IPS-NIHi7 (cell line): Measurements from ENCODE around the gene POU6F1.
"Not testable (repeated sequence)": the region's sequence is repeated elsewhere in the genome, so short reads cannot be mapped to it uniquely, and the experiment has no call there.

ENCODE experiments used
- DNase-seq: peaks from one replicate; pipeline ENCODE4 v3.0.0; 2012; ENCODE audit warnings: mixed read lengths; ENCODE audit errors: extremely low spot score

POU6F1 gene

GRCh38 chr12:51227962-51228361 lies 10.1 kb upstream of the POU6F1 start:
- no peak for DNase-seq

DNA sequence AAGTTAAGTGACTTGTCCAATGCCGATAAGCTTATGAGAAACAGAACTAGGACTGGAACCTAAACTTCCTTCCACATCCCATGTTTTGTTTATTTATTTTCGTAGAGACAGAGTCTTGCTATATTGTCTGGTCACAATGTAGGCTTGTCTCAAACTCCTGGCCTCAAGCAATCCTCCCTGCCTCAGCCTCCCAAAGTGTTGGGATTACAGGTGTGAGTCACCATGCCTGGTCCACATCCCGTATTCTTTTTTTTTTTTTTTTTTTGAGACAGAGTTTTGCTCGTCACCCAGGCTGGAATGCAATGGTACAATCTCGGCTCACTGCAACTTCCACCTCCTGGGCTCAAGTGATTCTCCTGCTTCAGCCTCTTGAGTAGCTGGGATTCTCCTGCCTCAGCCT lies 9.2 kb upstream of the POU6F1 start:
- DNase-seq, result not testable (repeated sequence)

DNA sequence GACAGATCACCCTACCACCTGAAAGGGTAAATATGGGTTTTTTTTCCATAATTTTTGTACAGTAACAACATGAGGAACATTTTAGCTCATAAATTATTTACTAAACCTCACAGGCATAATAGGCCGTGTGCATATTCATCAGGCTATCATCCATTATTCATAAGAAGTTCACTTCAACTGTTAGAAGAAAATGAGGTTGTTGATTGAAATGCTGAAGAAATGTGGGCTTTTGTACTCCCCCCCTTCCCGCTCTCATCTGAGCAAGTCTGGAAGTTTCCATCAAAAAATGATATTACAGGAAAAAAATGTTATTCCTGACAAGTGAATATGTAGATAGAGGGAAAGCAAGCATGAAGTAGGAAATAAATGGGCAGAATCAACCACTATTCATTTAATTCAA lies 7.9 kb upstream of the POU6F1 start:
- no peak for DNase-seq

GRCh38 chr12:51225234-51225633 lies 7.4 kb upstream of the POU6F1 start:
- no peak for DNase-seq

GRCh38 chr12:51224625-51225024 lies 6.8 kb upstream of the POU6F1 start:
- no peak for DNase-seq

GRCh38 chr12:51222461-51222860 lies 4.6 kb upstream of the POU6F1 start:
- no peak for DNase-seq

- not testable (repeated sequence) for DNase-seq
Measured at GRCh38 chr12:51219857-51220256, 2.0 kb upstream of the POU6F1 start.

DNA sequence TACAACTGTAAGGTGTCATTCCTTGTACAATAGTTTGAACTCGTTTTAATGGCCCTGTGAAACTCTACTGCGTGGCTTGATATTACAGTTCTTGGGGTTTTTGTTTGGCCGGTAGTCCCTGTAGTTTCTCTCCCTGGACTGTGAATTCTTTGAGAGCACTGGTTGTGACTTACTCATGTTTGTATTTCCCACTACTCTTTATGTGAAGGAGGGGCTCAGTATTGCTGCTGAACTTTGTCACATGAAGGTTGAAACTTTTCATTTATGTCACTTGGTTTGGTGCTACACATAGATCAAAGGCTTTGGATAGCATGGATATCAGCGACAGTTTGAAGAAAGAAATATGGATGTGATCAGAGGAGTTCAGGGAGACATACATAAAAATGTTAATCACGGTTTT lies 1.5 kb upstream of the POU6F1 start:
- no peak for DNase-seq

GRCh38 chr12:51218607-51219161 lies 822 bp upstream of the POU6F1 start:
- peak; percentile 36 for DNase-seq

DNA sequence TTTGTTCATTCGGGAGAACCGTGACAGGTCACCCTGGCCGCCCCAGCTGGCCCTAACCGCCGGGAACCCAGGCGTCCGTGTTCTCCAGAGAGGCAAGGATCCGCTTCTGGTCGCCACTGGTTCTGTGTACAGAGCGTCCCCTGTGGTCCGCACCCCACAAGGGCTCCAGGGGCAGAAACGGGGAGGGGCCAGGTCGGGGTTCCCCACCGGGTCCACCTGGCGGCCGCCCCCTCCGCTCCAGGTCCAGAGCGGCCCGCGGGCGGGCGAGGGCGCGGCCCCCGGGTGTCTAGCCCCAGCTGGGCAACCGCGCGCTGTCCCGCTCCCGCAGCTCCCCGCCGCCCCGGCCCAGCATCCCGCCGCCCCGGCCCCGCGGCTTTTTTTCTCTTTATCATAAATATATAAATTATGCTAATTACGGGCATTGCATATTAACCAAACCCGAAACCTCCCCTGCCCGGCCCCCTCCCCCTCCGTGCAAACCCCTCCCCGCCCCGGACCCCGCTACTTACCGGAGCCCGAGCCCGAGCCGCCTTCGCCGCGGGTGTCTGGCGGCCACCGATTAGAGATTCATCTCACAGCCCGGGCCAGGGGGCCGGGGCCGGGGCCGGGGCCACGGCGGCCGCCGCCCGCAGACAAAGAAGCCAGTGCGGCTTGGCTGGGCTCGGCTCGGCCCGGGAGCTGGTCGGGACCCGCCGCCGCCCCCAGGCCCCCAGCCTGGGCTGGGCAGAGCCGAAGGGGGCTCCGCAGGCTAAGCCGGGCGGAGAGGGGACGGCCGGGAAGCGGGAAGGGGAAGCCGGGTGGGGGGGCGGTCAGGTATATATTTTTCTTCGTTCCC lies 512 bp downstream of the POU6F1 start:
- peak; percentile 85 for DNase-seq

GRCh38 chr12:51216642-51217041 lies 1.2 kb downstream of the POU6F1 start:
- DNase-seq, result no peak

DNA sequence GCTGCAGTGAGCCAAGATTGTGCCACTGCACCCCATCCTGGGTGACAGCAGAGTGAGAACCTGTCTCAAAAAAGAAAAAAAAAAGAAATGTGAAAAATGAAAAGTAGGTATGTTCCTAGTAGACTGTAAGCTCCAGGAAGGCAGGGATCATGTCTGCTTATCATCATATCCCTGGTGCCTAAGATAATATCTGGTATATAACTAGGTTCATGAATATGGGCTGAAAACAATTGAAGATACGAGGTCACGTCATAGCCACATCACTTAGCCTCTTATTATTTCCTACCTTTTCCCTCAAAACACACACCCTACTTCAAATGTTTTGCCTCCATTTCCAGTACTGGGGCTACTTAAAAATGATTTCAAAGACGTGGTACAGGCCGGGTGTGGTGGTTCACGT lies 3.0 kb downstream of the POU6F1 start:
- DNase-seq, result no peak

GRCh38 chr12:51210690-51211395 lies 7.0 kb downstream of the POU6F1 start:
- DNase-seq, result no peak

- DNase-seq, result no peak
Measured at GRCh38 chr12:51209259-51209658, 8.6 kb downstream of the POU6F1 start.

DNA sequence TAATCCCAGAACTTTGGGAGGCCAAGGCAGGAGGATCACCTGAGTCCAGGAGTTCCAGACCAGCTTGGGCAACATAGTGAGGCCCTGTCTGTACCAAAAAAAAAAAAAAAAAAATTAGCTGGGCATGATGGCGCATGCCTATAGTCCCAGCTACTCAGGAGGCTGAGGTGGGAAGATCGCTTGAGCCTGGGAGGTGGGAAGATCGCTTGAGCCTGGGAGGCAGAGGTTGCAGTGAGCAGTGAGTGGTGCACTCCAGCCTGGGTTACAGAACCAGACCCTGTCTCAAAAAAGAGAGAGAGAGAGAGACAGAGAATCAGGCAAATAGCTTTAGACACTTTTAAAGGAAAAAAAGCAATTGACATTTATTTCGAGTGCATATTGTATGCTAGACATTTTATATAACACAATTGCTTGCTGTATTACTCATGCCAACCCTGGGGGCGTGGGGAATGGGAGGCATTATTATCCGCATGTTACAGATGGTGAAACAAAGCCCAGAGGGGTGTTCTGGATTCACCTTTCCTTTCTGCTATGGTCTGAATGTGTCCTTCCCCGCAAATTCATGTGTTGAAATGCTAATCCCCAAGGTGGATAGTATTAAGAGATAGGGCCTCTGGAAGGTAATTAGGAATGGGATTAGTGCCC lies 9.7 kb downstream of the POU6F1 start:
- DNase-seq, result no peak

DNA sequence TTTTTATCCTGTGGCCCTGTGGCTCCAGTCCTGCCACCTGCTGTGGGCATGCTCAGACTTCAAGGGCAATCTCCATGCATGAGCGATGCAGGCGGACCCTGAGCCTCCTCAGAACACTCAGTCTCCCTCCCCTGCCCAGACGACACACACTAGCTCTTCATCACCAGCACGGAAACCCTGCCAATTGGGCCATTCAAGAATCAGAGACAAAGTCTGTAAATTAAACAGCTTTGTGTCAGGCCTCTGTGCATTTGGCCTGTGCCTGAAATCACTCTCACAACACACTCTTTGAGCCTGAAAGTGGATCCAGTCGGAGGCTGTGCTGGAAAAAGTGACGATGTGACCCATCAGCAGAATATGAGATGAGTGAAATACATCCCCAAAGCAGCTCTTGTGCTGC lies 12.5 kb downstream of the POU6F1 start:
- DNase-seq, result no peak

DNA sequence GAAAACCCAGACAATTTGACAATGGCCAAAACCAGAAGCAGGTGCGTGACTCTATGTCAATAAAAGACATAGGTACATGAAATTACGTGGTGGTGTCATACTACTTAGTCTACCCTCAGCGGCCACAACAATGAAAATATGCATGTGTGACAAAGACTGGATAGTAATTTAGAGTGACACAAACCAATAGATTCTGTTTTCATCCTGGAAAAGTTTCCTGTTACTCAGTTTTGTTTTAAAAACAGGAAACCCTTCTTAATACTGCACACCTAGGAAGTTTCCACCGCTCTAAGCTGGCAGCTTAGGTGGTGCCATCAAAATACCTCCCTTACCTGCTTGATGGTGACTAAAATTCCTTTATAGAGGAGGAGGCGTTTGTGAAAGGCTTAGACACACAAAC lies 15.1 kb downstream of the POU6F1 start:
- DNase-seq, result no peak

GRCh38 chr12:51200806-51201205 lies 17.1 kb downstream of the POU6F1 start:
- no peak for DNase-seq

GRCh38 chr12:51200156-51200555 lies 17.7 kb downstream of the POU6F1 start:
- DNase-seq, result no peak

GRCh38 chr12:51199366-51199945 lies 18.4 kb downstream of the POU6F1 start:
- no peak for DNase-seq

DNA sequence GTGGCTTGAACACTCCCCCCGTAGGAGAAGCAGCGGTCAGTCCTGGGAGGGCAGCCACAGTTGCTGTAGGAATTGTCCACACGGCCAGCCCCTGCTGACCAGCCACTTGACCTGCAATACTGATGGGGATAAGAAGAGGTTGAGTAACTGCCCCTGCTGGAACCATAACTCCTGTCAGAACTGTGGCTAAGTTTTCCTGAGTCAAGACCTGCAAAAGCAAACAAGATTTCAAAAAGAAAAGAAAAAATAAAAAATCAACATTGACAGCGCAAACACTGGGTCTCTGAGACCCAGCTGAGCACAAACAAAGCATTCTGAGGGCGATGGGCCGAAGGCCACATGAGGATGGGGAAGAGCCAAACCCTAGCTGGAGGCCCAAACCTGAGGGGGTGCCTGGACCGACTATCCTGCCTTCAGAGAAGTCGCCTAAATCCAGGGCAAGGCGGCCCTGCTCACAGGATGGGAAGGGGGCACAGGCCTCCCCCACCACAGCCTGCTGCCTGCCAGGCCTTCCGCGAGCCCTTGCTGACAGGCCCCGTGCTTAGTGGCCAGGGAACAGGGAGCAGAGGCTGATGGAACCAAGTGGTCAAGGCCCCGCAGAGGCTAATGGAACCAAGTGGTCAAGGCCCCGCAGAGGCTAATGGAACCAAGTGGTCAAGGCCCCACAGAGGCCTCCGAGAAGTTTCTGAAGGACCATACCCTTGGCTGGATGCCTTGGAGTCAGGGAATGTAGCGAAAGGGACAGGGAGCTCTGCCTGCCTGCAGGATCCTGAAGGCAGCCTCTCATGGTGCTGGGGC lies 19.1 kb downstream of the POU6F1 start:
- no peak for DNase-seq
